IMR-90 (cell line): ENCODE results near the gene PLCL2. TPM values are rescaled to one million over a fixed set of nuclear protein-coding genes. Genes with fewer than 3 reads are reported as not detected.

Source experiments
- ATAC-seq: fragments of 200-7000 bp; cut with Tn5 transposase; 2 replicates; pipeline ENCODE4 v1.9.1; 2020; ENCODE audit warnings: low read depth, mild to moderate bottlenecking, moderate library complexity
- BruUV-seq: library from RNA; stranded (reverse); fragments of 400-500 nt; replicated peaks from 2 replicates; lab custom pipeline; 2021; lab: Mats Ljungman, UMichigan
- CTCF ChIA-PET: fragments of 300-600 bp; formaldehyde crosslinking; extraction: SDS; loops from one replicate; lab custom pipeline; 2021; ENCODE audit warnings: antibody characterized with exemption; lab: Yijun Ruan, JAX
- POLR2A ChIA-PET: fragments of 300-600 bp; sonication (Branson Sonifier 250); formaldehyde crosslinking; loops from one replicate; lab custom pipeline; 2022; ENCODE audit warnings: antibody characterized with exemption; ENCODE audit not compliant: unreplicated experiment; lab: Charles Lee
- DNase-seq: peaks from one replicate; pipeline ENCODE4 v3.0.0; 2013
- H2AFZ ChIP-seq: replicated peaks from 2 replicates; pipeline ENCODE3; 2013; ENCODE audit warnings: low read length, mild to moderate bottlenecking; ENCODE audit not compliant: poor library complexity
- H2AK5ac ChIP-seq: 2 replicates; pipeline ENCODE4 v1.6.1; 2013; ENCODE audit warnings: low read depth, low read length, inconsistent platforms
- H2AK9ac ChIP-seq: replicated peaks from 2 replicates; pipeline ENCODE3; 2013; ENCODE audit warnings: mild to moderate bottlenecking, low read depth, low read length, moderate library complexity; ENCODE audit not compliant: poor library complexity
- H2BK120ac ChIP-seq: 2 replicates; pipeline ENCODE4 v1.6.1; 2013; ENCODE audit warnings: low read depth, low read length, inconsistent platforms
- H2BK15ac ChIP-seq: 3 replicates; pipeline ENCODE4 v1.6.1; 2013; ENCODE audit warnings: low read depth, low read length, inconsistent platforms
- H2BK20ac ChIP-seq: 2 replicates; pipeline ENCODE4 v1.6.1; 2013; ENCODE audit warnings: low read depth, mild to moderate bottlenecking, inconsistent platforms, low read length, moderate library complexity
- H2BK5ac ChIP-seq: 2 replicates; pipeline ENCODE4 v1.6.1; 2013; ENCODE audit warnings: mild to moderate bottlenecking, low read depth, low read length, inconsistent platforms; ENCODE audit not compliant: poor library complexity, severe bottlenecking
- H3K14ac ChIP-seq: replicated peaks from 2 replicates; pipeline ENCODE4 v1.6.1; 2013; ENCODE audit warnings: low read depth, low read length, inconsistent platforms
- H3K18ac ChIP-seq: 2 replicates; pipeline ENCODE4 v1.6.1; 2013; ENCODE audit warnings: low read depth, low read length, control low read depth
- H3K23ac ChIP-seq: 2 replicates; pipeline ENCODE4 v1.6.1; 2013; ENCODE audit warnings: low read depth, low read length, inconsistent platforms
- H3K27ac ChIP-seq: 2 replicates; pipeline ENCODE4 v1.5.1; 2013; ENCODE audit warnings: mild to moderate bottlenecking, control low read depth, low read length; ENCODE audit not compliant: insufficient read depth
- H3K27me3 ChIP-seq: 2 replicates; pipeline ENCODE4 v1.6.1; 2013; ENCODE audit warnings: low read length; ENCODE audit not compliant: control insufficient read depth, insufficient read depth
- H3K36me3 ChIP-seq: 2 replicates; pipeline ENCODE4 v1.6.1; 2013; ENCODE audit warnings: low read length, mixed read lengths; ENCODE audit not compliant: control insufficient read depth, insufficient read depth
- H3K4ac ChIP-seq: 2 replicates; pipeline ENCODE4 v1.6.1; 2013; ENCODE audit warnings: low read depth, low read length, inconsistent platforms
- H3K4me1 ChIP-seq: 2 replicates; pipeline ENCODE4 v1.6.1; 2013; ENCODE audit warnings: low read length, mixed read lengths; ENCODE audit not compliant: control insufficient read depth, insufficient read depth
- H3K4me2 ChIP-seq: 2 replicates; pipeline ENCODE4 v1.6.1; 2013; ENCODE audit warnings: low read depth, mild to moderate bottlenecking, control low read depth, low read length, moderate library complexity
- H3K4me3 ChIP-seq: 2 replicates; pipeline ENCODE4 v1.5.1; 2013; ENCODE audit warnings: low read depth, mild to moderate bottlenecking, control low read depth, low read length, moderate library complexity; ENCODE audit not compliant: insufficient read depth
- H3K56ac ChIP-seq: 2 replicates; pipeline ENCODE4 v1.6.1; 2013; ENCODE audit warnings: low read length, inconsistent platforms; ENCODE audit not compliant: insufficient read depth; ENCODE audit errors: extremely low read depth
- H3K79me1 ChIP-seq, 2 experiments: 2 replicates each; pipeline ENCODE4 v1.6.1; 2013; ENCODE audit warnings: low read length in 2 of 2, inconsistent platforms in 1 of 2, low read depth in 1 of 2
- H3K9ac ChIP-seq: 2 replicates; pipeline ENCODE4 v1.6.1; 2013; ENCODE audit warnings: low read depth, low read length, control low read depth
- H3K9me1 ChIP-seq: 2 replicates; pipeline ENCODE4 v1.6.1; 2013; ENCODE audit warnings: low read length, inconsistent platforms; ENCODE audit not compliant: insufficient read depth
- H3K9me3 ChIP-seq: 2 replicates; pipeline ENCODE4 v1.6.1; 2013; ENCODE audit warnings: low read length; ENCODE audit not compliant: control insufficient read depth, insufficient read depth
- H4K20me1 ChIP-seq: 2 replicates; pipeline ENCODE4 v1.6.1; 2013; ENCODE audit warnings: low read length, inconsistent platforms; ENCODE audit not compliant: insufficient read depth
- H4K5ac ChIP-seq: 2 replicates; pipeline ENCODE4 v1.6.1; 2013; ENCODE audit warnings: mild to moderate bottlenecking, low read depth, low read length, control low read depth
- H4K8ac ChIP-seq, 2 experiments: 2 replicates each; pipeline ENCODE4 v1.6.1; 2013; ENCODE audit warnings: low read depth in 2 of 2, low read length in 2 of 2, control low read depth in 1 of 2, inconsistent platforms in 1 of 2
- H4K91ac ChIP-seq: 2 replicates; pipeline ENCODE4 v1.6.1; 2013; ENCODE audit warnings: low read depth, low read length, inconsistent platforms; ENCODE audit not compliant: insufficient read depth
- BHLHE40 ChIP-seq: fragments of 150-350 bp; IDR thresholded peaks from 2 replicates; pipeline ENCODE4 v1.6.1; 2016; ENCODE audit warnings: mild to moderate bottlenecking, low read depth, low read length
- CEBPB ChIP-seq: IDR thresholded peaks from 2 replicates; pipeline ENCODE4 v1.6.1; 2012; ENCODE audit warnings: low read depth, low read length, improper control_type of control experiment
- CHD1 ChIP-seq: IDR thresholded peaks from 2 replicates; pipeline ENCODE4 v1.6.1; 2012; ENCODE audit warnings: low read depth, low read length, improper control_type of control experiment
- FOS ChIP-seq: fragments of 150-350 bp; IDR thresholded peaks from 2 replicates; pipeline ENCODE4 v1.6.1; 2016; ENCODE audit warnings: low read depth, low read length
- MAFK ChIP-seq: IDR thresholded peaks from 2 replicates; pipeline ENCODE4 v1.6.1; 2012; ENCODE audit warnings: low read depth, low read length, improper control_type of control experiment
- MAZ ChIP-seq: IDR thresholded peaks from 2 replicates; pipeline ENCODE4 v1.6.1; 2012; ENCODE audit warnings: low read depth, mild to moderate bottlenecking, low read length, improper control_type of control experiment, moderate library complexity, borderline replicate concordance
- MXI1 ChIP-seq: IDR thresholded peaks from 2 replicates; pipeline ENCODE4 v1.6.1; 2012; ENCODE audit warnings: low read depth, mild to moderate bottlenecking, low read length, moderate library complexity, borderline replicate concordance
- NFE2L2 ChIP-seq: fragments of 150-350 bp; IDR thresholded peaks from 2 replicates; pipeline ENCODE4 v1.6.1; 2016; ENCODE audit warnings: low read depth, mild to moderate bottlenecking, low read length
- POLR2A ChIP-seq: IDR thresholded peaks from 2 replicates; pipeline ENCODE4 v1.6.1; 2012; ENCODE audit warnings: mild to moderate bottlenecking, low read depth, low read length
- RAD21 ChIP-seq: IDR thresholded peaks from 2 replicates; pipeline ENCODE4 v1.6.1; 2012; ENCODE audit warnings: low read length, improper control_type of control experiment
- RFX5 ChIP-seq: IDR thresholded peaks from 2 replicates; pipeline ENCODE4 v1.8.0; 2012; ENCODE audit warnings: low read depth, mild to moderate bottlenecking, low read length, moderate library complexity
- SMC3 ChIP-seq: fragments of 150-350 bp; IDR thresholded peaks from 2 replicates; pipeline ENCODE4 v1.6.1; 2016; ENCODE audit warnings: low read depth, mild to moderate bottlenecking, antibody characterized with exemption, low read length, moderate library complexity
- WGBS, 2 experiments: methylation state at CpG; one replicate each; pipeline versions ENCODE4 v1.1.5 to v1.1.7; 2013; ENCODE audit warnings: missing lambda C conversion rate in 2 of 2; ENCODE audit not compliant: insufficient read length in 1 of 2; ENCODE audit errors: extremely low coverage in 2 of 2; 5-methylcytosine and 5-hydroxymethylcytosine counted together
- dilution Hi-C: fragments of 300-500 bp; cut with HindIII; formaldehyde crosslinking; loops from one replicate; pipeline ENCODE4 v1.14.3; 2018; ENCODE audit warnings: low sequenced_read_pairs; ENCODE audit not compliant: unreplicated experiment
- in situ Hi-C: fragments of 300-500 bp; cut with MboI; formaldehyde crosslinking; loops from 3 replicates; pipeline ENCODE4 v1.14.3; 2019; ENCODE audit warnings: low sequenced_read_pairs, inconsistent platforms, mixed read lengths
- intact Hi-C: fragments of 100-400 bp; cut with micrococcal nuclease; formaldehyde crosslinking; loops from 2 replicates; pipeline ENCODE4 v1.10.0; 2022
- polyA plus RNA-seq, 3 experiments: library from polyadenylated mRNA; depleted of rRNA; stranded (reverse); fragments of >200 nt; gene quantifications; 2 replicates each; pipeline ENCODE4 v1.2.3, GENCODE V29; 2012; ENCODE audit warnings: low replicate concordance in 1 of 3
- total RNA-seq: library from RNA; depleted of rRNA; stranded (reverse); fragments of >200 nt; gene quantifications from 2 replicates; pipeline ENCODE4 v1.2.3, GENCODE V29; 2012
- TF ChIP-seq, protein P1 (sequence below): fragments of 150-350 bp; IDR thresholded peaks from 2 replicates; pipeline ENCODE4 v1.6.1; 2016; ENCODE audit warnings: low read depth, mild to moderate bottlenecking, low read length, moderate library complexity, borderline replicate concordance
- TF ChIP-seq, protein P2 (sequence below): conservative IDR thresholded peaks from 2 replicates; pipeline ENCODE4 v1.5.1; 2012; ENCODE audit warnings: mild to moderate bottlenecking, low read depth, low read length, improper control_type of control experiment
- TF ChIP-seq, protein P3 (sequence below): fragments of 150-350 bp; IDR thresholded peaks from 2 replicates; pipeline ENCODE4 v1.6.1; 2017; ENCODE audit warnings: mild to moderate bottlenecking, antibody characterized with exemption, low read length, low read depth

Gene PLCL2
- total and polyA plus RNA-seq, 2 of the 4 experiments (the other 2 are of a cell fraction), result 0.92 to 3.8 TPM

DNA sequence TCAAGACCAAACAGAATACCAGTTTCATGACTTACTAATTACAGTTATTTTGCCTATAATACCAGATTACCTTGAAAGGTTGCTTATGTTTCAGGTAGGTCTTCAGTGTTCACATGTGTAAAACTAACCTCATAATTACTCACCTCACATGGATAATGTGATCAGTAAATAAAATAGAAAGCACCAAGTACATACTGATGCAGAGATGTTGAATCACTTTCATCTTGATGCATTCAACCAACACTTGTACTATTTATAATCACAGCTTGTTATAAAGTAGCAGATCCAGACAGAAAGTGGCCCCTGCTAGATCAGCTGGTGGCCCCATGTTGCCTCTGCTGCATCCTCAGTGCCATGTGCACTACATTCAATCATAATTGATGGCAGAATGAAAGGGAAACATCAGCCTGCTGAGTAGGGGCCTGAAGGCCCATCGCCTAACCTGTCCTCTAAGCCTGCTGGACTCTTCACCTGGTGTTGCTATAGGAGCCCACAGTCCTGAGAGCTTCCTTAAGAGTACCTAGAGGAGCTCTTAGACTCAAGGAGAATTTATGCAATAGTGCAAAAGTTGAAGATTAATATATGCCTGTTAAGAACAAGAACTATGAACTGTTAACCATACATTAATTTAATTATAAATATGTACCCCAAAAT is 154.3 kb downstream of the PLCL2 start:
- H2AK9ac ChIP-seq, result no peak overlapping the region
- H2AFZ ChIP-seq, result peak overlapping the region; percentile 37
- peaks cover 2% of the 10 kb centered on the region for H3K4me1 ChIP-seq
- ChIA-PET CTCF (interaction anchor here (0.6 to 1.5 kb wide), 3 partner anchors 8 to 437 kb away, joined by 3 to 5 read pairs (median 3); no protein-coding TSS in a partner anchor), POLR2A (no interaction called here)
- no peak overlapping the region; the same call in 1 of the 2 replicates for H4K5ac ChIP-seq
- H3K79me1 ChIP-seq, result no peaks in the 10 kb centered on the region
- ATAC-seq (no peak), DNase-seq (no peak)
- peak overlapping the region; percentile 72 for H2AK5ac ChIP-seq
- H3K4me3 ChIP-seq, result no peak overlapping the region
- in situ Hi-C loops (loop anchor here (25.0 kb wide), 1 partner anchor 752 kb away; no protein-coding TSS in a partner anchor), dilution Hi-C loops (no loop called here), intact Hi-C loops (no loop called here)
- H3K18ac ChIP-seq, result no peak overlapping the region
- no TSS peak for BruUV-seq
- H2BK120ac ChIP-seq, result peak overlapping the region; percentile 55
- H3K36me3 ChIP-seq, result no peaks in the 10 kb centered on the region
- H4K20me1 ChIP-seq, result no peaks in the 10 kb centered on the region
- H3K9me1 ChIP-seq, result no peaks in the 10 kb centered on the region; the same call in 1 of the 2 replicates
- no peaks in the 10 kb centered on the region for H3K9me3 ChIP-seq
- no peak overlapping the region for H3K4me2 ChIP-seq
- H3K4ac ChIP-seq, result peak overlapping the region; percentile 43
- no peak overlapping the region for H2BK20ac ChIP-seq
- no peak overlapping the region for H3K23ac ChIP-seq
- H3K56ac ChIP-seq, result no peak overlapping the region
- no peak overlapping the region for H3K9ac ChIP-seq
- no peak overlapping the region for H4K91ac ChIP-seq
- H4K8ac ChIP-seq, result 0 out of 4 replicates have a peak overlapping the region, but pooled peaks of 1 of the 2 experiments have one; percentile 3
- no peaks in the 10 kb centered on the region for H3K27me3 ChIP-seq
- WGBS, 2 experiments, result no CpG with 5 or more reads among the region's 1 CpG
- no peak overlapping the region; the same call in 1 of the 2 replicates for H3K14ac ChIP-seq
- no peak overlapping the region for H2BK5ac ChIP-seq
- H2BK15ac ChIP-seq, result no peak overlapping the region; the same call in 2 of the 3 replicates
- no peak overlapping the region for H3K27ac ChIP-seq
- no peak for TF ChIP-seq RFX5
- TF ChIP-seq, protein P1, sequence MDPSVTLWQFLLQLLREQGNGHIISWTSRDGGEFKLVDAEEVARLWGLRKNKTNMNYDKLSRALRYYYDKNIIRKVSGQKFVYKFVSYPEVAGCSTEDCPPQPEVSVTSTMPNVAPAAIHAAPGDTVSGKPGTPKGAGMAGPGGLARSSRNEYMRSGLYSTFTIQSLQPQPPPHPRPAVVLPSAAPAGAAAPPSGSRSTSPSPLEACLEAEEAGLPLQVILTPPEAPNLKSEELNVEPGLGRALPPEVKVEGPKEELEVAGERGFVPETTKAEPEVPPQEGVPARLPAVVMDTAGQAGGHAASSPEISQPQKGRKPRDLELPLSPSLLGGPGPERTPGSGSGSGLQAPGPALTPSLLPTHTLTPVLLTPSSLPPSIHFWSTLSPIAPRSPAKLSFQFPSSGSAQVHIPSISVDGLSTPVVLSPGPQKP, result no peak
- no peak for TF ChIP-seq CEBPB
- TF ChIP-seq BHLHE40, result no peak
- TF ChIP-seq, protein P2, sequence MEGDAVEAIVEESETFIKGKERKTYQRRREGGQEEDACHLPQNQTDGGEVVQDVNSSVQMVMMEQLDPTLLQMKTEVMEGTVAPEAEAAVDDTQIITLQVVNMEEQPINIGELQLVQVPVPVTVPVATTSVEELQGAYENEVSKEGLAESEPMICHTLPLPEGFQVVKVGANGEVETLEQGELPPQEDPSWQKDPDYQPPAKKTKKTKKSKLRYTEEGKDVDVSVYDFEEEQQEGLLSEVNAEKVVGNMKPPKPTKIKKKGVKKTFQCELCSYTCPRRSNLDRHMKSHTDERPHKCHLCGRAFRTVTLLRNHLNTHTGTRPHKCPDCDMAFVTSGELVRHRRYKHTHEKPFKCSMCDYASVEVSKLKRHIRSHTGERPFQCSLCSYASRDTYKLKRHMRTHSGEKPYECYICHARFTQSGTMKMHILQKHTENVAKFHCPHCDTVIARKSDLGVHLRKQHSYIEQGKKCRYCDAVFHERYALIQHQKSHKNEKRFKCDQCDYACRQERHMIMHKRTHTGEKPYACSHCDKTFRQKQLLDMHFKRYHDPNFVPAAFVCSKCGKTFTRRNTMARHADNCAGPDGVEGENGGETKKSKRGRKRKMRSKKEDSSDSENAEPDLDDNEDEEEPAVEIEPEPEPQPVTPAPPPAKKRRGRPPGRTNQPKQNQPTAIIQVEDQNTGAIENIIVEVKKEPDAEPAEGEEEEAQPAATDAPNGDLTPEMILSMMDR, result no peak
- no peak for TF ChIP-seq MAZ
- TF ChIP-seq CHD1, result no peak
- no peak for TF ChIP-seq FOS
- no peak for TF ChIP-seq MXI1
- TF ChIP-seq SMC3, result no peak
- TF ChIP-seq, protein P3, sequence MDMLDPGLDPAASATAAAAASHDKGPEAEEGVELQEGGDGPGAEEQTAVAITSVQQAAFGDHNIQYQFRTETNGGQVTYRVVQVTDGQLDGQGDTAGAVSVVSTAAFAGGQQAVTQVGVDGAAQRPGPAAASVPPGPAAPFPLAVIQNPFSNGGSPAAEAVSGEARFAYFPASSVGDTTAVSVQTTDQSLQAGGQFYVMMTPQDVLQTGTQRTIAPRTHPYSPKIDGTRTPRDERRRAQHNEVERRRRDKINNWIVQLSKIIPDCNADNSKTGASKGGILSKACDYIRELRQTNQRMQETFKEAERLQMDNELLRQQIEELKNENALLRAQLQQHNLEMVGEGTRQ, result no peak
- no peak for TF ChIP-seq POLR2A
- TF ChIP-seq MAFK, result no peak
- no peak for TF ChIP-seq RAD21
- TF ChIP-seq NFE2L2, result no peak
